Gastrocnemius medialis (tissue), 4 donors: ENCODE measurements around the gene KCTD3. TPM values are rescaled to one million over a fixed set of nuclear protein-coding genes. Genes with fewer than 3 reads are reported as not detected.

ENCODE experiments used
- ATAC-seq, 2 donors: fragments of 150-250 bp; one replicate each; pipeline ENCODE4 v1.9.1; 2016
- DNase-seq, 2 donors: peaks; one replicate each; pipeline ENCODE4 v3.0.0-alpha.2; 2019
- H3K27ac ChIP-seq, 4 donors: fragments of 200-600 bp; sonication (generic); 1 replicate in 1 of 4; 2 replicates in 3 of 4; pipeline ENCODE4 v1.5.1; 2016 to 2018; ENCODE audit warnings: mild to moderate bottlenecking in 2 of 4, moderate library complexity in 1 of 4
- H3K27me3 ChIP-seq, 3 donors: fragments of 200-600 bp; sonication (generic) in 2 of 3; 1 replicate in 1 of 3; 2 replicates in 2 of 3; pipeline versions ENCODE4 v1.5.1 to v1.6.0; 2016 to 2019; ENCODE audit warnings: mild to moderate bottlenecking in 1 of 3, moderate library complexity in 1 of 3
- H3K36me3 ChIP-seq, 2 donors: fragments of 200-600 bp; sonication (generic) in 1 of 2; one replicate each; pipeline ENCODE4 v1.5.1; 2017 to 2018
- H3K4me1 ChIP-seq, 2 donors: fragments of 200-600 bp; sonication (generic) in 1 of 2; one replicate each; pipeline ENCODE4 v1.5.1; 2016 to 2017; ENCODE audit warnings: mild to moderate bottlenecking in 2 of 2
- H3K4me3 ChIP-seq, 4 donors: fragments of 200-600 bp; sonication (generic) in 3 of 4; 1 replicate in 1 of 4; 2 replicates in 3 of 4; pipeline ENCODE4 v1.5.1; 2016 to 2019; ENCODE audit warnings: mild to moderate bottlenecking in 2 of 4
- H3K9me3 ChIP-seq, 3 donors: fragments of 200-600 bp; sonication (generic) in 2 of 3; 1 replicate in 1 of 3; 2 replicates in 2 of 3; pipeline ENCODE4 v1.5.1; 2016 to 2019
- POLR2A ChIP-seq, 2 donors: fragments of 450-650 bp; IDR thresholded peaks; one replicate each; pipeline ENCODE4 v1.6.1; 2017; ENCODE audit warnings: antibody characterized with exemption in 2 of 2, mild to moderate bottlenecking in 2 of 2, moderate library complexity in 2 of 2
- in situ Hi-C, 4 donors: fragments of 200-750 bp; cut with MboI; loops; one replicate each; pipeline versions ENCODE4 v1.15.0 to v1.8.0; 2017; ENCODE audit warnings: low sequenced_read_pairs in 4 of 4
- intact Hi-C: fragments of 100-400 bp; cut with DNase I; formaldehyde crosslinking; loops from one replicate; pipeline ENCODE4 v1.15.1; 2023; ENCODE audit warnings: low total_unique reads
- total RNA-seq, 4 donors: library from RNA; depleted of rRNA; stranded (reverse); fragments of >200 nt; gene quantifications; one replicate each; pipeline versions ENCODE4 v1.1.0 to v1.2.3, GENCODE V29; 2016
- TF ChIP-seq, protein P1 (sequence below), 5 experiments: fragments of 450-650 bp in 3 of 5; fragments of 200-600 bp in 2 of 5; sonication (generic) in 2 of 5; IDR thresholded peaks in 4 of 5; conservative IDR thresholded peaks in 1 of 5; 1 replicate in 4 of 5; 2 replicates in 1 of 5; pipeline ENCODE4 v1.5.1; 2016 to 2019; ENCODE audit warnings: antibody characterized with exemption in 5 of 5, mild to moderate bottlenecking in 3 of 5, moderate library complexity in 3 of 5

The KCTD3 gene
- total RNA-seq, 4 donors from 2014 or later: 16.6 to 26.7 (median 20.7) TPM

DNA sequence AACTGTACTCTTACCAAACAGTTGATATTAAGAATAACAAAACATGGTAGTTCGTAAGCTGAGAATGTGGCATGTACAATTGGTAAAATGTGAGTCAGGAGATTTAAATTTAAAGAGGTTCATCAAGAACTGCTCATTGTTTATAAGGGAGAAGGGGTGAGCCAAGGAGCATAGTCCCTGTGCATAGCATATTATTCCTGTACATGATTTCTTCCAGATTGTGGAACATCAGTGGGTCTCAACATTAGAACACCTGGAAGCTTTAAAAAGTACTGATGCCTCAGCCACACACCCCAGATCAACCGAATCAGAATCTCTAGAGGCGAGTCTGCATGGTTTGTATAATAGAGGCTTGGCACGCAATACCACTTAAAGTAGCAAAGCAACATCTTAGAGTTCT, 56.1 kb downstream of the KCTD3 start:
- intact Hi-C loops: no loop called here
- H3K9me3 ChIP-seq: no peaks in the 10 kb centered on the region
- DNase-seq (no peak), ATAC-seq (no peak)
- H3K4me3 ChIP-seq: no peak overlapping the region
- TF ChIP-seq, protein P1, sequence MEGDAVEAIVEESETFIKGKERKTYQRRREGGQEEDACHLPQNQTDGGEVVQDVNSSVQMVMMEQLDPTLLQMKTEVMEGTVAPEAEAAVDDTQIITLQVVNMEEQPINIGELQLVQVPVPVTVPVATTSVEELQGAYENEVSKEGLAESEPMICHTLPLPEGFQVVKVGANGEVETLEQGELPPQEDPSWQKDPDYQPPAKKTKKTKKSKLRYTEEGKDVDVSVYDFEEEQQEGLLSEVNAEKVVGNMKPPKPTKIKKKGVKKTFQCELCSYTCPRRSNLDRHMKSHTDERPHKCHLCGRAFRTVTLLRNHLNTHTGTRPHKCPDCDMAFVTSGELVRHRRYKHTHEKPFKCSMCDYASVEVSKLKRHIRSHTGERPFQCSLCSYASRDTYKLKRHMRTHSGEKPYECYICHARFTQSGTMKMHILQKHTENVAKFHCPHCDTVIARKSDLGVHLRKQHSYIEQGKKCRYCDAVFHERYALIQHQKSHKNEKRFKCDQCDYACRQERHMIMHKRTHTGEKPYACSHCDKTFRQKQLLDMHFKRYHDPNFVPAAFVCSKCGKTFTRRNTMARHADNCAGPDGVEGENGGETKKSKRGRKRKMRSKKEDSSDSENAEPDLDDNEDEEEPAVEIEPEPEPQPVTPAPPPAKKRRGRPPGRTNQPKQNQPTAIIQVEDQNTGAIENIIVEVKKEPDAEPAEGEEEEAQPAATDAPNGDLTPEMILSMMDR (IDR thresholded peaks at IDR 0.05 in 4 of 5, conservative IDR thresholded peaks at IDR 0.05 in 1 of 5): no peak
- TF ChIP-seq POLR2A (IDR thresholded peaks at IDR 0.05): no peak
- in situ Hi-C loops: no loop called here
- peaks cover 6 to 46% of the 10 kb centered on the region in 2 donors for H3K36me3 ChIP-seq
- no peak overlapping the region for H3K27ac ChIP-seq
- H3K4me1 ChIP-seq: no peaks in the 10 kb centered on the region
- H3K27me3 ChIP-seq: no peaks in the 10 kb centered on the region

DNA sequence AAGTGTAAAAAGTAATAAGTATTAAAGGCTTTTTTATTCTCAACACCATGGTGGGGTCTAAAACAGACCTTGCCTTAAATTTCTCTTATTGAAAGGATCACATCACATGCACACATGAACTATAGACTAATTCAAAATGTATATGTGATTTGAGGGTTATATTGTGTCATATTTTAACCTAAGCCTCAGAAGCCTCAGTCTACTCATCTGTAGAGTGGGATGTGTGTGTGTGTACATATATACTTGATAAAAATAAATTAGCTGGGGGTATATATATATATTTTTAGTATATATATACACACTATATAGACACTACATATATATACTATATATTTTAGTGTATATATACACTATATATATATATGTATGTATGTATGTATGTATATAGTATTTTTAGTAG, 58.8 kb downstream of the KCTD3 start:
- Histone ChIP-seq H3K27me3 (no peaks in the 10 kb centered on the region), H3K4me1 (no peaks in the 10 kb centered on the region), H3K36me3 (peaks cover 0 to 23% of the 10 kb centered on the region in 2 donors), H3K9me3 (no peaks in the 10 kb centered on the region), H3K27ac (no peak overlapping the region), H3K4me3 (no peak overlapping the region)
- no peak for DNase-seq
- intact Hi-C loops (no loop called here), in situ Hi-C loops (no loop called here)
- no peak for ATAC-seq
- TF ChIP-seq POLR2A (IDR thresholded peaks at IDR 0.05): no peak
- TF ChIP-seq, protein P1 (IDR thresholded peaks at IDR 0.05 in 4 of 5, conservative IDR thresholded peaks at IDR 0.05 in 1 of 5): no peak

DNA sequence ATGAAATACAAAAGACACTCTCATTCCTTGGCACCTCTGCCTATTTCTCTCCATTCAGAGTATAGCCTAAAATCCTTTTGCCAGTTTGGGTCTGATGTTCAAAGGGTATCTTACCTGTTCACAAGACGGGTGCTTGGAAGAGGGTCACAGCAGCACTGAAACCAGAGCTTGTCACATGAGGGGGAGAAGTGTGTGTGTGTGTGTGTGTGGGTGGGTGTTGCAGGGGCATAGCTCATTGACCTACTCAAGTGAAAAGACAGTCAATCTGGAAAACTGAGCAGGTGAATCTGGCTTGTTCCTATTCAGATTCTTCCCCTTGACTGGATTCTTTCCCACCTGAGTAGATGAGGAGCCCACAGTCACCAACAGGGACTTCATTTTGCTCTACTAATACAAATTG, 63.9 kb downstream of the KCTD3 start:
- Histone ChIP-seq H3K4me3 (no peak overlapping the region), H3K4me1 (no peaks in the 10 kb centered on the region), H3K36me3 (no peaks in the 10 kb centered on the region), H3K27ac (no peak overlapping the region), H3K9me3 (no peaks in the 10 kb centered on the region), H3K27me3 (peaks cover 0 to 3% (median 0%) of the 10 kb centered on the region in 3 donors)
- DNase-seq: no peak
- intact Hi-C loops: no loop called here
- no peak for ATAC-seq
- TF ChIP-seq, protein P1 (IDR thresholded peaks at IDR 0.05 in 4 of 5, conservative IDR thresholded peaks at IDR 0.05 in 1 of 5): no peak
- no peak for TF ChIP-seq POLR2A (IDR thresholded peaks at IDR 0.05)
- in situ Hi-C loops: no loop called here

DNA sequence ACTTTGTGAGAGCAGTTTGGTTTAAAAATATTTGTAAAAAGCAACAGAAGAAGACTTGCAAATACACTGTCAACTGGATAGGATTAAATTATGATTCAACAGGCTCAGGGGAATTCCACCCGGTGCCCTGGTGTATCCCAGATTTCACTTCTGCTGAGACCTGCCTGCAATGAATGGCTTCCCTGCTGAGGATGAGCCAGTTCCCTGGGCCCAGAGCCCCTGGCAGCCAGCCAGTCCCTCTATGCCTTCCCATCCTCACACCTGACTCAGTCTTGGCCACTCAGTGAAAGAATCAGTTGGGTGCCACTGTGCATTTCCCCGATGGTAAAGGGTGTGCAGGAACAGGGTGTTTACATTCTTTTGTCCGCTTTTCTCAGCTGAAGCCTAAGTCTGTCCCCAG, 64.4 kb downstream of the KCTD3 start:
- no peak for DNase-seq
- in situ Hi-C loops (no loop called here), intact Hi-C loops (no loop called here)
- Histone ChIP-seq H3K27me3 (peaks cover 0 to 7% (median 0%) of the 10 kb centered on the region in 3 donors), H3K9me3 (no peaks in the 10 kb centered on the region), H3K4me1 (no peaks in the 10 kb centered on the region), H3K27ac (no peak overlapping the region), H3K36me3 (no peaks in the 10 kb centered on the region), H3K4me3 (no peak overlapping the region)
- ATAC-seq: no peak
- no peak for TF ChIP-seq POLR2A (IDR thresholded peaks at IDR 0.05)
- TF ChIP-seq, protein P1 (IDR thresholded peaks at IDR 0.05 in 4 of 5, conservative IDR thresholded peaks at IDR 0.05 in 1 of 5): no peak

DNA sequence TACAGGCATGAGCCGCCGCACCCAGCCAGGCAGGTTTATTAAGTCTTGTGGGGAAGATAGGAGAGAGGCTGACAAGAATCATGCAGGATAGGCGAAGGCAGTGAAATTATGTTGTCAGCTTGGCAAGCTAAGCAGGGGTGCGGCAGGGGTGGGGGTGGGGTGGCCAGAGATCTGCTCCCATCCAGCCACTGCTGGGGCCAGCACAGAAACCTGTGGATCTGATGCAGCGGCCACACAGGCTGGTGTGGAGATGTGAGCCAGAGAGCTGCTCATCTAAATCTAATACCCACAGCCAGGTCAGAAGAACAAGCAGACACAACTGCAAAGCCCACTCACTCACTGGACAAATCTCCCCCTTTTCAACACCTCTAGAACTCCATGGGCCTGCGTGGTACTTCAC, 68.7 kb downstream of the KCTD3 start:
- ATAC-seq (no peak), DNase-seq (no peak)
- Histone ChIP-seq H3K27me3 (peaks cover 0 to 8% (median 0%) of the 10 kb centered on the region in 3 donors), H3K9me3 (no peaks in the 10 kb centered on the region), H3K27ac (no peak overlapping the region), H3K4me1 (no peaks in the 10 kb centered on the region), H3K36me3 (no peaks in the 10 kb centered on the region), H3K4me3 (no peak overlapping the region)
- TF ChIP-seq, protein P1 (IDR thresholded peaks at IDR 0.05 in 4 of 5, conservative IDR thresholded peaks at IDR 0.05 in 1 of 5): no peak
- no peak for TF ChIP-seq POLR2A (IDR thresholded peaks at IDR 0.05)
- intact Hi-C loops: no loop called here
- in situ Hi-C loops: no loop called here
